ENCODE measurements around the gene CARD8.

- no peak for TF ChIP-seq EZH2 (IDR thresholded peaks at IDR 0.05)
- no peak for TF ChIP-seq POLR2AphosphoS5 (IDR thresholded peaks at IDR 0.05; ENCODE audit: borderline replicate concordance, low read depth, low read length)
- no peak for TF ChIP-seq FOXP2 (optimal IDR thresholded peaks at IDR 0.05; ENCODE audit: control extremely low read depth, extremely low read length, insufficient read depth)
These were observed 79.5 kb downstream of the CARD8 start for GRCh38 chr19:48176226-48176625.
